ENCODE data around the gene CHST7.
A peak's percentile ranks its signal among the peaks of the same experiment; 100 is the strongest.
"Not testable (repeated sequence)": the region's sequence is repeated elsewhere in the genome, so short reads cannot be mapped to it uniquely, and the experiment has no call there.

Gene CHST7

DNA sequence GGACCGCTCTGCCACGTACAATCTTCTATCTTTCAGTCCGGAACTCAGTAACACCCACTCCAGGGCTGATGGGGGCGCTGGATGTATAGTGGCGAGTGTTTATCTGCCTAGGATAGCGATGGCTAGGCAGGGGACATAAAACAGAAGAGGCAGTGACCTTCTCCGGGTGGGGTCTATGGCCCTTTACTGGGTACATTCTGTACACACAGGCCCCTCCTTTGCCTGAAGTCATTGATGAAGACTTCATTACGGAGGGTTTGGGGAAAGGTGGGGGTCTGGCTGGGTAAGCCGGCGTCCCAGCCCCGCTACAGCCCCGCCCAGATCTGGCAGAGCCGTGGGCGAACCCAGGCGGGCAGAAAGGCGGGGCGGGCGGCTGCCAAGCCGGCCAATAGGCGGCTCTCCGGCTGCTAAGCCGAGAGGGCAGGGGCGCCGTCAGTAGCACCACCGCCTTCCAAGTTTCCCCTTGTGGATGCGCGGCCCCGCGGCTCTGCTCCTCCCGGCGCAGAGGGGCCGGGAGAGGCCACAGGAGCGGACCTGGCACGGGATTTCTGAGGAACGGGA, at the start of gene CHST7:
CHST7 (plus strand) TSS at position 435 of the 561 bp plus-strand sequence. CDS start 167 bp downstream, outside the sequence.
- no peak within 1 kb of the TSS for H3K9ac ChIP-seq (ENCODE audit: low read length)
- no peaks in the 10 kb centered on the region for H3K36me3 ChIP-seq (ENCODE audit: control insufficient read depth, insufficient read depth, low read length)
- peaks cover 7% of the 10 kb centered on the region for H3K27me3 ChIP-seq (ENCODE audit: control insufficient read depth, insufficient read depth, low read length)
- no peaks in the 10 kb centered on the region for H3K4me1 ChIP-seq (ENCODE audit: control insufficient read depth, insufficient read depth, low read length)
- peak within 1 kb of the TSS; percentile 69 for H3K4me3 ChIP-seq (ENCODE audit: low read length)
- H3K27ac ChIP-seq (ENCODE audit: low read depth, low read length) = no peak within 1 kb of the TSS

DNA sequence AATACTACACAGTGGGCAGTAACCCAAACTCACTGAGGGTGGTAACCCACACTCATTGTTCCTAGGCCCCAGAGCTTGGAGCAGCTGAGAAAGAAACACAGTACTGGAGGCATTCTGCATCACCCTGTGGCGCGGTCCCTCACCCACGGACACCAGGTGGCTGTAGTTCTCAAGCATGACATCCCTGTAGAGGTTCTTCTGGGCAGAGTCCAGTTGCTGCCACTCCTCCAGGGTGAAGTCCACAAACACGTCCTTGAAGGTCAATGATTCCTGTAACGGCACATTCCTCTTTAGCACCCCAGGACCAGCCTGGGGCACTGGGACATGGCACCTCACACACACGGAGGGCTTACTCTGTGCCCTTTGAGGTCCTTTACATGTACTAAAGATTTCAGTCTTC, 44.9 kb upstream of the CHST7 start:
- not testable (repeated sequence) for H3K27ac ChIP-seq (ENCODE audit: low read depth, low read length); H3K9ac ChIP-seq (ENCODE audit: low read length); H3K4me3 ChIP-seq (ENCODE audit: low read length); H3K4me1 ChIP-seq (ENCODE audit: control insufficient read depth, insufficient read depth, low read length); H3K36me3 ChIP-seq (ENCODE audit: control insufficient read depth, insufficient read depth, low read length); H3K27me3 ChIP-seq (ENCODE audit: control insufficient read depth, insufficient read depth, low read length)

DNA sequence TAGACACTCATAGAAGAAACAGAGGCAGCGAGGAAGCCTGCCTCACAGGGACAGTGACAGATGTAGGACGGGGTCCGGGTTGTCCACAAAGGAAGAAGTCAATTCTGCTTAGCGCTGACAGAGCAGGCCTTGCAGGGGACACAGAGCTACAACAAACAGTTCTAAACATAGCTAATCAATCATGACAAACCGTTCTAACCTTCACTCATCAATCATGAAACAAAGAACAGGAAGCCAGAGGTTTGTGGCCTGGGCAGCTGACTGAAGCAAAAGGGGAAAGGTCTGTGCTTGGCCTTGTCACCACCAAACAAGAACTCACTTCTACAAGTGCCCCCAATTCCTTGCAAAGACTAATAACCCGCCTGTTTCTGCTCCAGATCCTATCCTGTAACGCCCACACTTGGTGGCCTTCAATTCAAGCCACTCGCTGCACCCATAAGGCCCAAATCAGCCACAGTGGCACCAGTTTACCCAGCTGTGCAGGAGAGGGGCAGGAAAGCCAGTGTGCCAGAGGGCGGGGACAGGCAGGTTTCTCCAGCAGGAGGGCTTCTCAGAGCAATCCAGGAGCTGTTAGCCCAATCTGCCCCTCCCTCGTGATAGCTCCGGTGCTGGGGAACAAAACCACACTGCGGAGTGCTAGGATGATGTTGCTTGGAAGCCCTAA, 43.7 kb upstream of the CHST7 start:
- not testable (repeated sequence) for H3K27me3 ChIP-seq (ENCODE audit: control insufficient read depth, insufficient read depth, low read length); H3K4me1 ChIP-seq (ENCODE audit: control insufficient read depth, insufficient read depth, low read length); H3K27ac ChIP-seq (ENCODE audit: low read depth, low read length); H3K4me3 ChIP-seq (ENCODE audit: low read length); H3K9ac ChIP-seq (ENCODE audit: low read length); H3K36me3 ChIP-seq (ENCODE audit: control insufficient read depth, insufficient read depth, low read length)

- H3K27ac ChIP-seq (ENCODE audit: low read depth, low read length); H3K36me3 ChIP-seq (ENCODE audit: control insufficient read depth, insufficient read depth, low read length); H3K4me3 ChIP-seq (ENCODE audit: low read length); H3K4me1 ChIP-seq (ENCODE audit: control insufficient read depth, insufficient read depth, low read length); H3K9ac ChIP-seq (ENCODE audit: low read length); H3K27me3 ChIP-seq (ENCODE audit: control insufficient read depth, insufficient read depth, low read length): not testable (repeated sequence)
These were observed 43.1 kb upstream of the CHST7 start for GRCh38 chrX:46530404-46530908.

DNA sequence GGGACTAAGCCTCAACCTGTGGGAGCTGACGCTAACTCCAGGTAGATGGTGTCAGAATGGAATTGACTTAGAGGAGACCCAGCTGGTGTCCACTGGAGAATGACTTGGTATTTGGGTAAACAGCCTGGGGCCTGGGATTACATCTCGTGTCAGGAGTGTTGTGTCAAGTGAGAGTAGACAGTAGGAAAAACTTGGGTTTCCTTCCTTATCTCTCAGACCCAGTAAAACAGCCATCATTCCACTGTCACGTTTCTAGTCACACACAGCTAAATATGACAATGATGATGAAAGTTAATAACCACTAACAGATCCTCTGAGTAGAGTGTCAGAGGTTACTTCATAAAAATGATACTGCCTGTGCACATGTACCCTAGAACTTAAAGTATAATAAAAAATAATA, 42.1 kb upstream of the CHST7 start:
- Histone ChIP-seq H3K27ac (ENCODE audit: low read depth, low read length) (no peak overlapping the region), H3K4me3 (ENCODE audit: low read length) (no peak overlapping the region), H3K36me3 (ENCODE audit: control insufficient read depth, insufficient read depth, low read length) (no peaks in the 10 kb centered on the region), H3K27me3 (ENCODE audit: control insufficient read depth, insufficient read depth, low read length) (no peaks in the 10 kb centered on the region), H3K9ac (ENCODE audit: low read length) (no peak overlapping the region), H3K4me1 (ENCODE audit: control insufficient read depth, insufficient read depth, low read length) (no peaks in the 10 kb centered on the region)

GRCh38 chrX:46543441-46543840, 30.1 kb upstream of the CHST7 start:
- no peaks in the 10 kb centered on the region for H3K27me3 ChIP-seq (ENCODE audit: control insufficient read depth, insufficient read depth, low read length)
- H3K9ac ChIP-seq (ENCODE audit: low read length) = no peak overlapping the region
- peaks cover 3% of the 10 kb centered on the region for H3K4me1 ChIP-seq (ENCODE audit: control insufficient read depth, insufficient read depth, low read length)
- H3K4me3 ChIP-seq (ENCODE audit: low read length) = no peak overlapping the region
- H3K27ac ChIP-seq (ENCODE audit: low read depth, low read length) = no peak overlapping the region
- peaks cover under 1% of the 10 kb centered on the region for H3K36me3 ChIP-seq (ENCODE audit: control insufficient read depth, insufficient read depth, low read length)

- H3K36me3 ChIP-seq (ENCODE audit: control insufficient read depth, insufficient read depth, low read length); H3K9ac ChIP-seq (ENCODE audit: low read length); H3K27me3 ChIP-seq (ENCODE audit: control insufficient read depth, insufficient read depth, low read length); H3K4me1 ChIP-seq (ENCODE audit: control insufficient read depth, insufficient read depth, low read length); H3K27ac ChIP-seq (ENCODE audit: low read depth, low read length): not testable (repeated sequence)
- H3K4me3 ChIP-seq (ENCODE audit: low read length) = peak overlapping the region; percentile 73
These were observed 29.0 kb upstream of the CHST7 start for GRCh38 chrX:46544527-46544926.

DNA sequence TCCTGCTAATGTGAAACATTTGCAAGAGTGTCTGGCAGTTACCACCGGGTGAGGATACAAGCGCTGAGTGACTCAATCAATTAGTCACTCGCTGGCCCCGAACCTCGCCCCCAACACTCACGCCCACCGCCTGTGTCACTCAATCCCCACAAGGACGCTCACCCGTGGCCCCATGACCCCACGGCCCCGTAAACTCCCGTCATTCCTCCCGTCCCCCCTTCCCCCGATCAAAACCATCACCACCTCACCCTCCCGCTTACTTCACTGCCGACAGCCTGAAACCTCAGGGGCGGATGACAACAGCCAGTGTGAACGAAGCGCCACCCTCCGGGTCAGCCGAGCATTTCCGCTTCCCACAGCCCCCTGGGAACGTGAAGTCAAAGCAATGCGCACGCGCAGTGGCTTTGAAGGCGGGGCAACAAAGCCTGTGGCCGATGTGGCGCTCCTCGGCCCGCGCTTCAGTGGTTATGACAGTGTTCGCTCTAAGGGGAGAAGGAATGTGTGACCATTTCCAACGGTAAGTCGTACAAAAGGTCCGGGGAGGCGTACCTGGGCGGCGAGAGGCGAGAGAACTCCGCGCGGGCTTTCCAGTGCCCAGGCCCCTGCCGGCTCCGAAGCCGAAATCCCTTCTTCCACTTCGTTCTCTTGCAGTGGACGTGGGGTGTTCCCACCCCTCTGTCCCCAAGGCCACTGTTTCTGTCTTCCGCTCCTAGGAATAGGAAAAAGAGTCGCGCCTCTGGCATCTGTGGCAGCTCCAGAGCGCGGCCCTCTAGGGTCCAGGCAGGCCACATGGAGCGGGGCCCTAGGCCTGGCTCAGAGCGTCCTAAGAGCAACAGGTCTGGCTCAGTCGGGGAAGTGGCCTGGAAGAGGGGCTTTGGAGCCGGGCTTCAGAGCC, 28.2 kb upstream of the CHST7 start, which contains the start of gene ZNF674:
ZNF674 (minus strand) TSS at position 311 of the 895 bp plus-strand sequence. CDS start 3,334 bp downstream, outside the sequence.
- Histone ChIP-seq H3K36me3 (ENCODE audit: control insufficient read depth, insufficient read depth, low read length) (peaks cover 2% of the 10 kb centered on the region), H3K27ac (ENCODE audit: low read depth, low read length) (peak within 1 kb of the TSS; percentile 41), H3K27me3 (ENCODE audit: control insufficient read depth, insufficient read depth, low read length) (no peaks in the 10 kb centered on the region), H3K9ac (ENCODE audit: low read length) (peak within 1 kb of the TSS; percentile 64), H3K4me3 (ENCODE audit: low read length) (peak within 1 kb of the TSS; percentile 73), H3K4me1 (ENCODE audit: control insufficient read depth, insufficient read depth, low read length) (peaks cover 3% of the 10 kb centered on the region)

GRCh38 chrX:46547857-46548256, 25.7 kb upstream of the CHST7 start:
- peaks cover 3% of the 10 kb centered on the region for H3K4me1 ChIP-seq (ENCODE audit: control insufficient read depth, insufficient read depth, low read length)
- no peak overlapping the region for H3K9ac ChIP-seq (ENCODE audit: low read length)
- no peak overlapping the region for H3K4me3 ChIP-seq (ENCODE audit: low read length)
- no peaks in the 10 kb centered on the region for H3K27me3 ChIP-seq (ENCODE audit: control insufficient read depth, insufficient read depth, low read length)
- H3K36me3 ChIP-seq (ENCODE audit: control insufficient read depth, insufficient read depth, low read length) = peaks cover 2% of the 10 kb centered on the region
- no peak overlapping the region for H3K27ac ChIP-seq (ENCODE audit: low read depth, low read length)

GRCh38 chrX:46549914-46550313, 23.7 kb upstream of the CHST7 start:
- H3K27me3 ChIP-seq (ENCODE audit: control insufficient read depth, insufficient read depth, low read length) = no peaks in the 10 kb centered on the region
- no peak overlapping the region for H3K4me3 ChIP-seq (ENCODE audit: low read length)
- H3K27ac ChIP-seq (ENCODE audit: low read depth, low read length) = no peak overlapping the region
- peaks cover 2% of the 10 kb centered on the region for H3K36me3 ChIP-seq (ENCODE audit: control insufficient read depth, insufficient read depth, low read length)
- H3K4me1 ChIP-seq (ENCODE audit: control insufficient read depth, insufficient read depth, low read length) = peaks cover 3% of the 10 kb centered on the region
- no peak overlapping the region for H3K9ac ChIP-seq (ENCODE audit: low read length)

- Histone ChIP-seq H3K4me3 (ENCODE audit: low read length) (no peak overlapping the region), H3K27me3 (ENCODE audit: control insufficient read depth, insufficient read depth, low read length) (no peaks in the 10 kb centered on the region), H3K4me1 (ENCODE audit: control insufficient read depth, insufficient read depth, low read length) (peaks cover under 1% of the 10 kb centered on the region), H3K36me3 (ENCODE audit: control insufficient read depth, insufficient read depth, low read length) (peaks cover 2% of the 10 kb centered on the region), H3K27ac (ENCODE audit: low read depth, low read length) (no peak overlapping the region), H3K9ac (ENCODE audit: low read length) (no peak overlapping the region)
These were observed 22.0 kb upstream of the CHST7 start for GRCh38 chrX:46551494-46552128.

GRCh38 chrX:46553935-46554334, 19.6 kb upstream of the CHST7 start:
- H3K27ac ChIP-seq (ENCODE audit: low read depth, low read length) = no peak overlapping the region
- H3K9ac ChIP-seq (ENCODE audit: low read length) = no peak overlapping the region
- no peaks in the 10 kb centered on the region for H3K27me3 ChIP-seq (ENCODE audit: control insufficient read depth, insufficient read depth, low read length)
- no peak overlapping the region for H3K4me3 ChIP-seq (ENCODE audit: low read length)
- H3K4me1 ChIP-seq (ENCODE audit: control insufficient read depth, insufficient read depth, low read length) = no peaks in the 10 kb centered on the region
- H3K36me3 ChIP-seq (ENCODE audit: control insufficient read depth, insufficient read depth, low read length) = no peaks in the 10 kb centered on the region

Measured in rectal smooth muscle tissue (tissue), 1 donor.